SHP77 (cell line): ENCODE measurements around the gene ZXDC.

ENCODE experiments used
- DNase-seq, 2 experiments: peaks; one replicate each; lab custom pipeline; 2025; lab: John Stamatoyannopoulos, UW

ZXDC gene, protein sequence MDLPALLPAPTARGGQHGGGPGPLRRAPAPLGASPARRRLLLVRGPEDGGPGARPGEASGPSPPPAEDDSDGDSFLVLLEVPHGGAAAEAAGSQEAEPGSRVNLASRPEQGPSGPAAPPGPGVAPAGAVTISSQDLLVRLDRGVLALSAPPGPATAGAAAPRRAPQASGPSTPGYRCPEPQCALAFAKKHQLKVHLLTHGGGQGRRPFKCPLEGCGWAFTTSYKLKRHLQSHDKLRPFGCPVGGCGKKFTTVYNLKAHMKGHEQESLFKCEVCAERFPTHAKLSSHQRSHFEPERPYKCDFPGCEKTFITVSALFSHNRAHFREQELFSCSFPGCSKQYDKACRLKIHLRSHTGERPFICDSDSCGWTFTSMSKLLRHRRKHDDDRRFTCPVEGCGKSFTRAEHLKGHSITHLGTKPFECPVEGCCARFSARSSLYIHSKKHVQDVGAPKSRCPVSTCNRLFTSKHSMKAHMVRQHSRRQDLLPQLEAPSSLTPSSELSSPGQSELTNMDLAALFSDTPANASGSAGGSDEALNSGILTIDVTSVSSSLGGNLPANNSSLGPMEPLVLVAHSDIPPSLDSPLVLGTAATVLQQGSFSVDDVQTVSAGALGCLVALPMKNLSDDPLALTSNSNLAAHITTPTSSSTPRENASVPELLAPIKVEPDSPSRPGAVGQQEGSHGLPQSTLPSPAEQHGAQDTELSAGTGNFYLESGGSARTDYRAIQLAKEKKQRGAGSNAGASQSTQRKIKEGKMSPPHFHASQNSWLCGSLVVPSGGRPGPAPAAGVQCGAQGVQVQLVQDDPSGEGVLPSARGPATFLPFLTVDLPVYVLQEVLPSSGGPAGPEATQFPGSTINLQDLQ

GRCh38 chr3:126475413-126476114 lies at the start of gene ZXDC:
ZXDC (minus strand) TSS chr3:126475891; CDS start chr3:126475865, 26 bp downstream.
- DNase-seq, result peak; percentile 71 to 89

DNA sequence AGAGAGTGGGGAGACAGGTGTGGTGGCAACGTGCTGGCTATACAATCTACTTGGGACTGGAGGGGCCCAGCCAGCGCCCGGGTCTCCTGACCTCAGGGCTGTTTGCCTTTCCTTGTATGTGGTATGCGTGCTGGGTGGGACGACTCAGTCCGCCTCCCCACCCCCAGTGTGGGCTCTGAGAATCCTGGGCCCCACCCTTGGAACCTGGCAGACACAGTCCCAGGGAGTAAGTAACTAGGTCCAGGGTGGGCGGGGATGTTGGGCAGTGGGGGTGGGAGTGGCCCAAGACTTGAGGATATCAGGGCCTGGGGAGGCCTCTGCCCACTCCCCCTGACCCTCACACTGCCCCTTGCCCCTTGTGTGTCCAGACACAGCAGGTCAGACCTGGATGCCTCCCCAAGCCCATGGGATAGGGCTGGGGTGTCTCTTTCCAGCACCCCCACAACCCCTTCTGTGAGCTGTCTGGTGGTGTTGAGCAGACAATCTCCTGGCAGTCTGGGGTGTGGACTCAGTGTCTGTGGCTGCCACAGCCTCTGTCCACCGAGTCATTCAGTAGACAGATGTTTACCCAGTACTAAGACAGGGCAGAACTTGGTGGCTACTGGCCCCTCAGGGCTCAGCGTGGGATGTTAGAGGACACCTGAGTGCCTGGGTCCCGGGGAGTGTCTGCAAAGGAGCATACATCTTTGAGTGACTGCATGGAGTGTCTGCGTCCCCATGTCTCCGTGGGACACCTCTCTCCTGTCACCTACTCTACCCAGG lies 49.6 kb upstream of the ZXDC start:
- no peak for DNase-seq

DNA sequence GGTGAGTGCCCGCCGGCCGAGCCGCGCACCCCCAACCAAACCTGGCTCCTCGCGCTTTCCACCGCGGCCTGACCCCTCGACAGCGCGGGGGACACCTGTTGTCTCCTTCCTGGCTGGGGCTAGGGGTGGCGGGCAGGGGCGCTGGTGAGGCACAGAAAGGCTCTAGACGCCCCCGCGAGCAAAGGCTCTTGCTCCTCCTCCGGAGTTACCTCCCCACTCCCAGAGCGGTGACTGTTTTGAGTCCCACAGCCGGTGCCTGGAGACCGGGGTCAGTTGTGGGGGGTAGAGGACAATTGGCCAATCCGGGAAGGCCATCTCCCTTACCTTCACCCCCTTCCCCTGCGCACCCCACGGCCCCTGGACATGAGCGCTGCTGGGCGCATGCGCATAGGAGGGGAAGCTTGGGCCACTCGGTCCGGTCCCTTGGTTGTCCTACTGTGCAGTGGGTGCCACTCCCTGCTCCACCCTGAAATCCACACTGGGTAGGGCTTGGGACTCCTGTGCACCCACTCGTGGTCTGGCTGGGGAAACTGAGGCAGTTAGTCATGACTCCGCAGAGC lies 48.8 kb upstream of the ZXDC start:
- DNase-seq, result no peak

DNA sequence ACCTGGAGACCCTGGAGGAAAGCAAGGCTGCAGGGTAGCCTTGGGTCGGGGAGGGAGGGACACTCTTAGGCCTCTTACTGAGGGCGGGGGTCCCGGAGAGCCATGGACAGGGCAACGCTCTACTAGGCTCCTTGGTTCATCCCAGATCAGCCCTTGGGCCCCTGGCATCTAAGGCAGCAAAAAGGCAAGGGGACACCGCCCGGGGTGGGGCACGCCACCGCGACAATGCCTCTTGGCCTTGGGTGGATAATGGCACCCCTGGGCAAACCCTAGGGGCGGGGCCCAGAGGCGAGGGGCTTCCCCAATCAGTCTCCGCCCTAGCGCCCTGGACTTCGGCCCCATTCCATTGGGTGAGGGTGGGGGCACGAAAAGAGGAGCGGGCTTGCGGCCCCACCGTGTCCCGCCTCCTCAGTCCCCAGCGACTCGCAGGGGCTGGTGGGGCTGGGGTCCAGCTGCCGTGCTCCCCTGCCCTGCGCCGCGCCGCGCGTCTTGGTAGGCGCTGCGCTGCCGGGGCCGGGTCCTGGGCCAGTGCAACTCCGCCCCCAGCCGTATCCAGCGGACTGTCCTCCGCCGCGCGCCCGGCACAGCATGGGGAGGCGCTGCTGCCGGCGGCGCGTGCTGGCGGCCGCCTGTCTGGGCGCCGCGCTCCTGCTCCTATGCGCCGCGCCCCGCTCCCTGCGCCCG lies 48.2 kb upstream of the ZXDC start, which contains the start of gene CHST13:
TSS of gene CHST13 (plus strand) at position 411 of the 684 bp plus-strand sequence. CDS start at position 589, 178 bp downstream.
- no peak for DNase-seq

GRCh38 chr3:126522363-126522788 lies 46.7 kb upstream of the ZXDC start:
- peak; percentile 6 to 27 for DNase-seq

DNA sequence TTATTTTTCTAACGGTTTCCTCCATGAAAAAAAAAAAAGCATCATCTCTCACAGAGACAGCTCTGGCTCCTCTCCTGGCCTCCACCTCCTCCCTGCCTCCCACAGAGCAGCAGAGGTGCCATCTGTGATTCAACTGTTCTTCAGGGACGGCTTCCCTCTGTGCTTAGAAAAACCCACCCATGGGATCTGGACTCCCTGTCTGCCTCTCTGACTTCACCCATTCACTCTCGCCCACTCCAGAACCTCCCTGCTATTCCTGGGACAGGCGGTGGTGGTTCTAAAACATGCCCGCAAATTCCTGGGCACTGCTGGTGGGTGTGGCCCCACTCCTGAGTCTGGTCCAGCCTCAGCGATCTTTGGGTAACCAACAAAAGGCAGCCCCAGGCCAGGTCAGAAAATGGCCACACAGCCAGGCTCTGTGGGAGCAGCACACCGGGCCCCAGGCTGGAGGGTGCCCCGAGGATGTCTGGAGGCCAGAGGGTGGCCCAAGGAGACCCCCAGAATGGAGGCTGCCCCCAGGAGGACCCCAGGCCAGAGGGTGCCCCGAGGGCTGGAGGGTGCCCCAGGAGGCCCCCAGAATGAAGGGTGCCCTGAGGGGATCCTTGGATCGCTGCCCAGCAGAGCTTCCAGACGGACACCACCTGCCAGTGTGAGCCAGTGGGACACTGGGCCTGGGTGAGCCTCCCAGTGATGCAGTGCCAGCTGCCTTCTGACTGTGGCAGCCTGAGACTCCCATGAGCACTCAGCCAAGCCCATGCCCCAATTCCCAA lies 45.6 kb upstream of the ZXDC start:
- DNase-seq, result no peak

GRCh38 chr3:126519506-126520455 lies 44.1 kb upstream of the ZXDC start:
- DNase-seq, result no peak

- DNase-seq, result no peak
These were observed 43.1 kb upstream of the ZXDC start for GRCh38 chr3:126518779-126519177.

DNA sequence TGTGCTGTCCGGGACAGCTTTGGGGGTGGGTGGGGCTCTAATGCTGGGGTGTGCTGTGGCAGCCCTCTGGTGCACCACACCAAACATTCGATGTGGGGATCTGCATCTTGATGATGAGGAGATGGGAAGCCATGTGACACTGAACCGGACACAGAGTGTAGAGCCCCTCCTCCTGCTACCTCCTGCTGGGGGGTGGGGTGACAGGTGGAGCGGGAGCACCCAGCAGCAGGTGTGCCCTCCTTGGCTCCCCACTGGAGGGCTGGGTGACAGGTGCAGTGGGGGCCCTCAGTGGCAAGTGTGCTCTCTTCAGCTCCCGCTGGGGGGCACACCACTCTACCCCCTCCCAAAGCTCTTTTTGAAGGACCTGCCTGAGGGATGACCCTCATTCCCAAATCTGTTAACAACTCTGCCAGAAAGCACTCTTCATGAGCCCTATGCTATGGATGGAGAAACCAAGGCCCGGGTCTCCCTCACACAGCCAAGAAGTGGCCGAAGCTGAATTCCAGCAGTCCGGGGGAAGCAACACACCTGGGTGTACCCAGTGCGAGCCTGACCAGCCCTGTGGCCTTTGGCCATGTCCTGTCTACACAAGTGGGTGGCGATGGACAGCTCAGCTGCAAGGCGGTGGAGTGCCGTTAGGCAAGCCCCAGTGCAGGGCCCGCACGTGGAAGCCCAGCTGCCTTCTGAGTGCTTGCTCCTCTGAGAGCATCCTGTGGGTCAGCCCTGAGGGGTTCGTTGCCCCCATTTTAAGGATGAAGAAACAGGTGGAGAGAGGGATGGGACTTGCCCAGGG lies 42.5 kb upstream of the ZXDC start:
- DNase-seq, result no peak

- no peak for DNase-seq
These were observed 41.7 kb upstream of the ZXDC start, which contains the start of gene UROC1 for GRCh38 chr3:126517291-126517951. UROC1 (minus strand) TSS chr3:126517773; CDS start chr3:126517719, 54 bp downstream.

DNA sequence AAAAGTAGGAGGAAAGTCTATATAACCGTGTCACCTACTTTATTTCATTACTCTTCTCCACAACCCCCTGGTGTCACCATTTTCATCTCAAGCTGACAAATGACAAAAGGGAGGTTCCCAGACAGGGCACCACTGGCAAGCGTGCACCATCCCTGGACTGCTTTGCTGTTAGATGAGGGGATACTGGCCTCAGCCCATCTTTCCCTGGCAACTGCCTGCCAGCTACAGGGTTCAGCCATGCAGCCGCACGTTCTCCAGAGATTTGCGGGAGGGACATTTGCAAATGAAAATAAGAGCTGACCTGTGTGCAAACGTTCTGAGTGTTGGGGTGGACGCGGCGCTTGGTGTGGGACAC lies 41.2 kb upstream of the ZXDC start:
- DNase-seq, result no peak

DNA sequence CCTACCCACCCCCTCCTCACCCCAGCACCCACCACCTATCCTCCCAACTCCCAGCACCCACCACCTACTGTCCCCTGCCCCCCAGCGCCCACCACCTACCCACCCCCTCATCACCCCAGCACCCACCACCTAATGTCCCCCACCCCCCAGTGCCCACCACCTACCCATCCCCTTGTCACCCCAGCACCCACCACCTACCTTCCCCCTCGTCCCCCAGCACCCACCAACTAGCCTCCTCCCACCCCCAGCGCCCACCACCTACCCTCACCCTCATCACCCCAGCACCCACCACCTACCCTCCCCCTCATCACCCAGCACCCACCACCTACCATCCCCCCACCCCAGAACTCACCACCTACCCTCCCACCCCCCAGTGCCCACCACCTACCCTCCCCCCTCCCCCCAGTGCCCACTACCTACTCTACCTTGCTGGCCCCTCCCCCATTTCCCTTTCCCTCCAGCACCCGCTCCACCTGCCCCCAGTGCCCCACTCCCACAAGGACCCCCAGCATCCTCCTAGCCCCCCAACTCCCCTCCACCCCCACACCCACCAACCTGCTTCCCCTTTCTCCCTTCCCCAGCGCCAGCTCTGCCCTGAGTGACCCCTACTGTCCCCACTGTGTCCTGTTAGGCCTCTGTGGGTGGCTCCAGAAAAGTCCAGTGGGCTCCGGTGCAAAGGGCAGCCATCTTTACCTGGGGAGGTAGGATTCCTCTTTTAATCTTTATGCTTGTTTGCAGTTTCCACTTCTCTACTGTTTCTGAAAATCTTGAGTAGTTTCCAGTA lies 40.7 kb upstream of the ZXDC start:
- no peak for DNase-seq

GRCh38 chr3:126515066-126515706 lies 39.5 kb upstream of the ZXDC start:
- no peak for DNase-seq

GRCh38 chr3:126514161-126514560 lies 38.5 kb upstream of the ZXDC start:
- DNase-seq, result no peak

GRCh38 chr3:126512916-126513650 lies 37.4 kb upstream of the ZXDC start:
- no peak for DNase-seq
